Upper lobe of right lung (tissue), 1 donor: Measurements from ENCODE around the gene APBA3. TPM values are rescaled to one million over a fixed set of nuclear protein-coding genes. Genes with fewer than 3 reads are reported as not detected.

Experiments used
- ATAC-seq: fragments of 200-7000 bp; cut with Tn5 transposase; one replicate; pipeline ENCODE4 v1.9.1; 2020; ENCODE audit warnings: mild to moderate bottlenecking, moderate library complexity
- DNase-seq: peaks from one replicate; pipeline ENCODE4 v3.0.0-alpha.2; 2020
- H3K27ac ChIP-seq: fragments of 200-600 bp; one replicate; pipeline ENCODE4 v1.8.0; 2022
- H3K27me3 ChIP-seq: fragments of 200-600 bp; one replicate; pipeline ENCODE4 v1.8.0; 2022; ENCODE audit warnings: mild to moderate bottlenecking
- H3K36me3 ChIP-seq: fragments of 200-600 bp; one replicate; pipeline ENCODE4 v1.8.0; 2022
- H3K4me1 ChIP-seq: fragments of 200-600 bp; one replicate; pipeline ENCODE4 v1.8.0; 2022
- H3K4me3 ChIP-seq: fragments of 200-600 bp; one replicate; pipeline ENCODE4 v1.8.0; 2022; ENCODE audit warnings: mild to moderate bottlenecking
- H3K9me3 ChIP-seq: fragments of 200-600 bp; one replicate; pipeline ENCODE4 v1.8.0; 2022
- intact Hi-C: fragments of 100-400 bp; cut with DNase I; formaldehyde crosslinking; loops from one replicate; pipeline ENCODE4 v1.11.0; 2022
- total RNA-seq: library from RNA; stranded (reverse); fragmentation: NEBNext Ultra II Directional; extraction: Animal tissue kit (Norgen Biotek cat#: 25700); gene quantifications from one replicate; pipeline ENCODE4 v1.2.1, GENCODE V29; 2021
- TF ChIP-seq, protein P1 (sequence below): fragments of 200-600 bp; IDR thresholded peaks from one replicate; pipeline ENCODE4 v1.8.0; 2022; ENCODE audit warnings: antibody characterized with exemption
- donor health status: DM: no; HTN: yes; CAD: no; lungs with severe emphysema.

APBA3 gene
- total RNA-seq, 1 donor from 2014 or later = 21.9 TPM

DNA sequence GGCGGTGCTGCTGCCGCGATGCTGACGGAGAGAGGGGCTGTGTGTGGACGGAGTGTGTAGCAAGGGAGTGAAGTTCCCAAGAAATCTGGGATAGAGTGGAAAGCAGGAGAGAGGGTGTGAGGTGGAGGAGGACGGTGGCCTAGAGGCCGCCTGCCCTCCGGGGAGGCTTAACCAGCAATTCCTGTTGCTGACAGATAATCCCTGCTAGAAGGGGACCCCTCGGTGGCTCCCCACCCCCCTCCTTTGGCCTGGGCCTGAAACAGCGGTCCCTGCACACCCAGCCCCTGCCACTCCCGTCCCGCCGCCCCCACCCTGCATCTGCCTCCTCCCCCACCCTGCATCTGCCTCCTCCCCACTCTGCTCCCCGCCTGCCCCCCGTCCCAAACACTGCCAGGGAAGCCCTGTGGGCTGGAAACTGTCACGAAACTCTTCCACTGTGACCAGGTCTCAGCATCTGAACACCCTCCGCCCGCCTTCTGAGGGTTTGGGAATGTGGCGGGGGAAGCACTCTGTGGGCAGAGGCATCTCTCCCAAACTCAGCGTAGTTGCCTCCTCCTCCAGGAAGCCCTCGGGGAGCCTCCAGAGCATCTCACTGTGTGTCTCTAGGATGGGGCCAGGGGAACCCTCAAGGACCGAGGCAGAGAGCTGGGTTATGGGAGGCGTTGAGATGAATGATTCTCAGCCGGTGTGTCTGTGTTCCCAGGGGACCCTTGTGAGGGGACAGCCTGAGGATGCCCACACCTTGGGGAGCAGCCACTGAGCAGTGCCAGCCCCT, 41.8 kb upstream of the APBA3 start:
- ATAC-seq (no peak), DNase-seq (no peak)
- Histone ChIP-seq H3K27ac (no peak overlapping the region), H3K36me3 (no peaks in the 10 kb centered on the region), H3K4me3 (no peak overlapping the region), H3K4me1 (peaks cover 11% of the 10 kb centered on the region), H3K9me3 (no peaks in the 10 kb centered on the region), H3K27me3 (peaks cover 32% of the 10 kb centered on the region)
- intact Hi-C loops = no loop called here
- TF ChIP-seq, protein P1, sequence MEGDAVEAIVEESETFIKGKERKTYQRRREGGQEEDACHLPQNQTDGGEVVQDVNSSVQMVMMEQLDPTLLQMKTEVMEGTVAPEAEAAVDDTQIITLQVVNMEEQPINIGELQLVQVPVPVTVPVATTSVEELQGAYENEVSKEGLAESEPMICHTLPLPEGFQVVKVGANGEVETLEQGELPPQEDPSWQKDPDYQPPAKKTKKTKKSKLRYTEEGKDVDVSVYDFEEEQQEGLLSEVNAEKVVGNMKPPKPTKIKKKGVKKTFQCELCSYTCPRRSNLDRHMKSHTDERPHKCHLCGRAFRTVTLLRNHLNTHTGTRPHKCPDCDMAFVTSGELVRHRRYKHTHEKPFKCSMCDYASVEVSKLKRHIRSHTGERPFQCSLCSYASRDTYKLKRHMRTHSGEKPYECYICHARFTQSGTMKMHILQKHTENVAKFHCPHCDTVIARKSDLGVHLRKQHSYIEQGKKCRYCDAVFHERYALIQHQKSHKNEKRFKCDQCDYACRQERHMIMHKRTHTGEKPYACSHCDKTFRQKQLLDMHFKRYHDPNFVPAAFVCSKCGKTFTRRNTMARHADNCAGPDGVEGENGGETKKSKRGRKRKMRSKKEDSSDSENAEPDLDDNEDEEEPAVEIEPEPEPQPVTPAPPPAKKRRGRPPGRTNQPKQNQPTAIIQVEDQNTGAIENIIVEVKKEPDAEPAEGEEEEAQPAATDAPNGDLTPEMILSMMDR = no peak

DNA sequence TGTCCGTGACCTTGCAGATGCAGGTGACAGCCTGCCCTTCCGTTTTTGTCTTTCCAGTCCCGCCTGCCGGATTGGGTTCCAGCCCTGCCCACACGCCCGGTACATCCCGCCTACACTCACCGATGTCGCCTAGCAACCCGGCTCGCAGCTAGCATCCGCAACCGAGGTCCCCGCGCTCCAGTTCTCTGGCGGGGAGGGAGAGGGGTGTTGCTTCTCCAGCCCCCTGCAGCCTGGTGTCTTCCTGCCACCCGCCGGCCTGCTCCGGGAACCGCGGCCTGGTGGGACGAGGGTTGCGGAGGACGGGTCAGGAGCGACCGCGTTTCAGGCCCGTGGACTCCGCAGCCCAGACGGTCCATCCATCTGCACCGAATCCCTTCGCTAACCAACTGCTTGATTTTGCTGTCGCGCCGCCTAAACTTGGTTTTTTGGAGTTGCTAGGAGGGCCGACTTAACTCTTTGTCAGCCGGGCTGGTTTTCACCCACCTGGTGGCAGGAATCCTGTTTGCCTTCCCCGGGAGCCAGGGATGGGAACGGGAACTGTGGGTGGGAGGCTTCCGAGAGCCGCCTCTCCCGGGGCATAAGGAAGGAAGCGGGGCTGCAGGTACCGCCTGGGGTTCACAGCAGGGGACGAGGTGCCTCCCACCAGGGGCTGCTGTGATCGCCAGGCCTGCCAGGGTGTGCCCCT, 40.1 kb upstream of the APBA3 start:
- intact Hi-C loops = no loop called here
- H3K4me3 ChIP-seq = no peak overlapping the region
- no peaks in the 10 kb centered on the region for H3K36me3 ChIP-seq
- H3K9me3 ChIP-seq = no peaks in the 10 kb centered on the region
- ATAC-seq (peak; percentile 59), DNase-seq (no peak)
- peaks cover 11% of the 10 kb centered on the region for H3K4me1 ChIP-seq
- TF ChIP-seq, protein P1 = no peak
- H3K27ac ChIP-seq = no peak overlapping the region
- peaks cover 32% of the 10 kb centered on the region for H3K27me3 ChIP-seq

DNA sequence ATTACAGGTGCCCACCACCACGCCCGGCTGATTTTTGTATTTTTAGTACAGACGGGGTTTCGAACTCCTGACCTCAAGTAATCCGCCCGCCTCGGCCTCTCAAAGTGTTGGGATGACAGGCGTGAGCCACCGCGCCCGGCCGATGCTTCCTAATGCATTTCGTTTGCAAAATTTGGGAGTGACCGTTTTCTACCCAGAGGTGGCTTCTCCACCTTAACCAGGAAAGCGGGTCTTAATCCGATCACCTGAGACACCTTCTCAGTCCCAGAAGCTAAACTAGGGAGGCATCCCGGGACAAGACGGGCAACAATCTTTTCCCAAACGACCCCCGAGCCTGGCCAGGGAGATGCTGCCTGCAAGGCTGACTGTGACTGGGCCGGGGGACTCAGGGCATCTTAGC, 39.5 kb upstream of the APBA3 start:
- no peak for DNase-seq
- peaks cover 32% of the 10 kb centered on the region for H3K27me3 ChIP-seq
- no peak overlapping the region for H3K27ac ChIP-seq
- H3K4me1 ChIP-seq = peaks cover 11% of the 10 kb centered on the region
- H3K4me3 ChIP-seq = no peak overlapping the region
- intact Hi-C loops = no loop called here
- TF ChIP-seq, protein P1 = no peak
- H3K9me3 ChIP-seq = no peaks in the 10 kb centered on the region
- no peak for ATAC-seq
- no peaks in the 10 kb centered on the region for H3K36me3 ChIP-seq

DNA sequence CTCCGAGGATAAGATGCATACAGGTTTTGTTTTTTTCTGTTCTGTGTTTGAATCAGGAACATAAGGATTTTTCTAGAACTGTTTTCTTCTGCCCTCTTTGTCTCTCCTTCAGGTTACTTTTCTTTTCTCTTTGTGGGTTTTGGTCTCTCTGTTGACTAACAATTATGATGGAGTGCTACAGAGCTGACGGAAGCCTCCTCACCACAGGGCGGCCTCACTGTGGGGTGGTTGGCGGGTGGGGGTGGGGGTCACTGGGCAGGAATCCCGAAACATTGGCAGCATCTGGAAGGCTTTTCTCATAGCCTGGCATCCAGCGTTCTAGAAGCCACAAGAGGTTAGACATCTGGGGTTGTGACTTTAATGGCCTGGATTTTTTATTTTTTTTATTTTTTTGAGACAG, 36.6 kb upstream of the APBA3 start:
- TF ChIP-seq, protein P1 = no peak
- Histone ChIP-seq H3K4me3 (no peak overlapping the region), H3K9me3 (no peaks in the 10 kb centered on the region), H3K27me3 (peaks cover 26% of the 10 kb centered on the region), H3K36me3 (no peaks in the 10 kb centered on the region), H3K4me1 (peaks cover 11% of the 10 kb centered on the region), H3K27ac (no peak overlapping the region)
- intact Hi-C loops = no loop called here
- DNase-seq (no peak), ATAC-seq (no peak)

DNA sequence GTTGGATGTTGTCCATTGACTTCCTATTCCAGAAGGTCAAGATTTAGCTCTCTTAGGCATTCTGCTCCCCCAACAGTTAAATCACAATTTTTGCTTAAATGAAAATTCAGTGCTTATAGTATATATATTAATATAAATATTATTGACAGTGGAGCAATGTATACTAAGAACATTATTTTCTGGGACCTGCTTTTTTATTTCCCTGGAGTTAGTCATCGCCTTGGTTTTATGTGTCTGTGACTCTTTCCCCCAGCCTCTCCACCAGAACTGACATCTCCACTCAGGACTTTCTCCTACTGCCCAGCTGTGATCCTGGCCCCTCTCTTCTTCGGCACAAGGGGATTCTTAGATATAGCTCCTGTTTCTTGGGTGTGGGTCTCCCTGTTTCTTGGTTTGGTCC, 34.9 kb upstream of the APBA3 start:
- DNase-seq (no peak), ATAC-seq (no peak)
- Histone ChIP-seq H3K4me3 (no peak overlapping the region), H3K4me1 (peaks cover 5% of the 10 kb centered on the region), H3K9me3 (no peaks in the 10 kb centered on the region), H3K36me3 (no peaks in the 10 kb centered on the region), H3K27ac (no peak overlapping the region), H3K27me3 (peaks cover 14% of the 10 kb centered on the region)
- TF ChIP-seq, protein P1 = no peak
- intact Hi-C loops = no loop called here
